ENCODE measurements around the gene CLEC2L.

The CLEC2L gene

DNA sequence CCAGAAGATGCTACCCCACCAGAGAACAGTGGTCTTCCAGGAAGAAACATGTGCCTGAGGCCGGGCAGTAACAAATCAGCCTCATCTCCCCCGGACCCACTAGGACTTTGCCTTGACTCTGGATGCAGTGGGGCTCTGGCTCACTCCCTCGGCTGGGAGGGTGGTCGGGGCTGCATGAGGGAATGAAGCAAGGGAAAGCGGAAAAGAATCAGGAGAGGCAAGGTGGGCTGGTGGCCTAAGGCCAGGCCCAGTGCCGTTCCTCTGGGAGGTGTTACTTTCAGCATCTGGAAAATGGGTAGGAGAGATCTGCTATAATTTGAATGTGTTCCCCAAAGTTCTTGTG lies 51.8 kb downstream of the CLEC2L start:
- no peak for DNase-seq (ENCODE audit: low spot score)

- no peak for DNase-seq (ENCODE audit: low spot score)
Measured at GRCh38 chr7:139576179-139576973, 52.9 kb downstream of the CLEC2L start.

GRCh38 chr7:139580435-139580834 lies 57.0 kb downstream of the CLEC2L start:
- DNase-seq (ENCODE audit: low spot score) = no peak

DNA sequence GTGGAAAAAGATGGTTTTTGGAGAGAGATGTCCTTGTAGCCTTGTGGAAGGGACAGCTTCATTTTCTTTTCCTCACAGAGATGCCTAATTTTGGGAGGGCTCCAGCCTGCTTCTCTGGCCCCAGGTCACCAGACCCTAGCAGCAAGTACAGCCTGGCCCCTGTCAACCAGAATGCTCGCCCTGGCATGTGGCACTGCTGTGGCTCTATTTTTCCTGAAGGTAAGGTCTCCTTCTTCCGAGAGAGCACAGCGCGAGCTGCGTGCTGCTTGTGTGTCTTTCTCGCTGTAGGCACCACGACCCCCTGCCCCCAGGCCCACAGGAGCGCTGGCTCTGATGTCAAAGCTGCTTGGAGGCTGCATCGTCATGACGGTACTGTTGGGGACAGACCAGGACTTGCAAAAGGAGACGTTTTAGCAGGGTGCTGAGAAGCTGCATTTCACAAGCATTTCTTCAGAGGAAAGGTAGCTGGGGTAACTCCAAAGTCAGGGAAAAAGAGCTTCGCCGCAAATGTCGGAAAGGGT lies 58.7 kb downstream of the CLEC2L start:
- DNase-seq (ENCODE audit: low spot score) = no peak

DNA sequence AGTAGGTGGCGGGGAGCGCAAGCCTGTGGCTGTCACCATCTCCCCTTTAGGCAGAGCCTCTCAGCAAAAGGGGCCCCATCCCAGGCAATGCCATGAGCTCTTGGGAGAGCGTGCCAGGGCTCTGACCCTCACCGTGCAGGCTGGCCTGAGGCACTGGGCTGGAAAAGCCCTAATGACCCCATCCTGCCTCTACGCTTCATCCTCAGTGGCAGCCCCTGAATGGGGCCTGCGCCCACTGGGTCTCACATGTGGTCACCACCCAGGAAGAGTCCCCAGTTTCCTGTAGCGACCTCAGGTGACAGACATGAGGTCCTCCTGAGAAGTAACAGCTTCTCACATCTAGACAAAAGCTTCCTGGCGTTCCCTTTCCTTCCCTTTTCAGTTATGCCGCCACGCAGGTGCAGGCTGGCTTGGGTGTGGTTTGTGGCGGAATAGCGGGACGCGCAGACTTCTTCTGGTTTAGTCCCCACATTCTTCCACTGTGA lies 59.2 kb downstream of the CLEC2L start:
- no peak for DNase-seq (ENCODE audit: low spot score)

DNA sequence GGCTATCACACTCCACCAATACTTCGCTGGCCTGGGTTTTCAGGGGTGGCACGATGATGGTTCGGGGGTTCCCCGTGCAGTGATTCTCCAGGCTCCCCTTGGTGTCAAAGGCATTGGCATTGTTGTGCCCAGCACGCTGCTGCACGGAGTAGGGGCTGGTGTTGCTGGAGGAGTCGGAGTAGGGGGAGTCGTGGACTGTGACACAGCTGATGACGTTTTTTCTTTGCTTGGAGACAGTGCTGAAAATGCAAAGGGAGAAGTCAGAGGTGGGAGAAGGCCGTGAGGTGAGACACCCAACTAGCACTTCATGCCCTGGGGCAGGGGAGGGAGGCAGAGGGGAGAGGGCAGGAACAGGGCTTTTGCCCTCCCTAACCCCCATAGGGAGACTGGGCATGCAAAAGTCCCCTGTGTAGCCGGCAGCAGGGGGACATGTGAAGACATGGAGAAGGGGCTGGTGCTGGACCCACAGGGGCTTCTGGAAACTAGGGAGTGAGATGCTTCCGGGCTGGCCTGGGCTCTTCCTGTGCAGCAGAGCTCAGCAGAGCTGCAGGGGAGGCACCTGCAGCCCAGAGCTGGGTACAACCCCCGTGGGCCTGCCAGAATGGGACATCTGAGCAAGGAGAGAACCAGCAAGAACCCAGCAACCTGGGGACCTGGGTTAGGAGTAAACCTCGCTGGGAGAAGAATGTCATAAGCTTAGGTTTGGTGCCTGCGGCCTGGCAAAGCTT lies 60.5 kb downstream of the CLEC2L start:
- no peak for DNase-seq (ENCODE audit: low spot score)

DNA sequence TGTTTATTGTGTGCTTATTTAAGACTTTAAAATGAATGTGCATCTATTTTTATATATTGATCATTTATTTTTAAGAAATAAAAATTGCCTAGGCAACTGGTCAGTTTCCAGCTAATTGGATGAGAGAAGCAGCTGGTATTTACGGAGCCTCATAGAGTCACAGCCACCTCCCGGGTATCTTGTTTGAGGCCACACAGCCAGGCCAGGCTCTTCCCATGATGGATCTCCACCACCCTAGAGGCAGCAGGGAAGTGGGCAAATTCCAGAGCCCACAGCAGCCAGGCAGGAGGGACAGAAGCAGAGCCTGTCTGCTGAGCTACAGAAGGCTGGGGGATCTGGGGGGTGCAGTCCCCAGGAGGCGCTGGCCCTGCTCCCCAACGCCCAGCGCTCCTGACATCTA lies 61.6 kb downstream of the CLEC2L start:
- DNase-seq (ENCODE audit: low spot score) = no peak

DNA sequence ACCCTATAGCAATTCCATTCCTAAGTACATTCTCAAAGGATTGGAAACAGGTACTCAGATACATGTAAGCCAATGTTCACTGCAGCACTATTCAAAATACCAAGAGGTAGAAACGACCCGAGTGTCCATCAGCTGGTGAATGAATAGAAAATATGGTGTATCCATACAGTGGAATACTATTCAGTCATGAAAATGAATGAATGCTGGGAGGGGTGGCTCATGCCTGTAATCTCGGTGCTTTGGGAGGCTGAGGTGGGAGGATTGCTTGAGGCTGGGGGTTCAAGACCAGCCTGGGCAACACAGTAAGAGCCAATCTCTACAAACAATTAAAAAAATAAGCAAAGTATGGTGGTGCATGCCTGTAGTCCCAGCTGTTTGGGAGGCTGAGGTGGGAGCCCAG lies 62.8 kb downstream of the CLEC2L start:
- no peak for DNase-seq (ENCODE audit: low spot score)

- DNase-seq (ENCODE audit: low spot score) = no peak
Measured at GRCh38 chr7:139587535-139587934, 64.0 kb downstream of the CLEC2L start.

DNA sequence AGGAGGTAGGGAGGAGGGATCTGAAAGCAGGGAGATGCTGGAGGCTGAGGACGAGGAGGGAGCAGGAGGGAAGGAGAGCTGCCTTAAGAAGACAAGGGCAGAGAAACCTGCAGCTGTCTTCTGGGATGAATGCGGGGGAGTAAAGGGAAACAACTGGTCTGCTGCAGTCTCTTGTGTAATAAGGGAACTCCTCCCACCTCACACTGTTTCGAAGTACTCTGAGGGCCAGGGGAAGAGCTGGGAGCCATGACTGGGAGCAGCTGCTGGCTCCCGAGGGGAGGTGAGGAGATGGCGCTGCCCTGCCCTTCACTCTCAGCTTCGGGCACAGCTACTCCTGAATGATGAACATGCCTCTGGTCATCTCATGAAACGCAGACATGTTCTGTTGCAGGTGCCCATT lies 65.1 kb downstream of the CLEC2L start:
- DNase-seq (ENCODE audit: low spot score) = no peak

DNA sequence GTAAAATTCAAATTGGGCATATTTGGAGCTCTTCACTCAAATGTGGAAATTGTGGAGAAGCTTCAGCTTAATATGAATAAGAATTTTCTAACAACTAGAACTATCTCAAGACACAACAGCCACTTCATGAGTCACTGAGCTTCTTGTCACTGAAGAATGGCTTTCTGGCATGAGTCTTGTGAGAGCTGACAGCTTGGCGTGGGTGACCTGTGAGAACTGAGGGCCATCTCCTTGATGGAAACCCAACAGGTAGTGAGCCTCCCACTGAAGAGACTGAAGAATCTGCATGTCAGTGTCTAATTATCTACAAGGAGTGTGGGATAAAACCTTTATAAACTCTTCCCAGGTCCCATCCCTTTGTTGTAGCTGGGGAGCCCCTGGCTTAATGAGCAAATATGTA lies 66.0 kb downstream of the CLEC2L start:
- no peak for DNase-seq (ENCODE audit: low spot score)

DNA sequence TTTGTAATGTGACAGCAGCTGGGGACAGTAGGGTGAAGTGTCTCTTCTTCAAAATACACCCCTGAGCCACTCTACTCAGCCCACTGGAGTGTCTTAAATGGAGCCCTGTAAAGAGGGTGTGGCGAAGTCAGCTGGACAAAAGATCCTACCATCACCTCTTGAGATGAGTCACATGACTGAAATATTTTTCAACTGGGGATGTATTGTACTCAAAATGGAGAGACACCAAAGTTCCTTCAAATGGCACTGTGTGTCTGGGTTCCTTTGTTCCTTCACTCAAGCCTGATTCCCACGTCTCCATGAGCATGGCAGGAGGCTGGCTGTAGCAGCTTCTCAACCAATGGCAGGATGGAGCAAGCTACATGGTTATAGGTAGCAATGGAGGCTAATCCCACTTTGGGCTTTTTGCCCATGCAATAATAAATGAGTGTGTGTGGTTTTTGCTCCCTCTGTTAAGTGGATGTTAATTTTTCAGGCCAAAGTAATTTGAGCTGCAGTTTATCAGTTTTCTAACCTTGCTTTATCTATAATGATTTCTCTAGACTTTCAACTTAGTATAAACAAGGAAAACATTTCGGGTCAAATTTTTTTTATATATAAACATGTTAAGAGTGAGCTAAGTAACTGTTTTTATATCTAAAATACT lies 68.2 kb downstream of the CLEC2L start:
- no peak for DNase-seq (ENCODE audit: low spot score)

DNA sequence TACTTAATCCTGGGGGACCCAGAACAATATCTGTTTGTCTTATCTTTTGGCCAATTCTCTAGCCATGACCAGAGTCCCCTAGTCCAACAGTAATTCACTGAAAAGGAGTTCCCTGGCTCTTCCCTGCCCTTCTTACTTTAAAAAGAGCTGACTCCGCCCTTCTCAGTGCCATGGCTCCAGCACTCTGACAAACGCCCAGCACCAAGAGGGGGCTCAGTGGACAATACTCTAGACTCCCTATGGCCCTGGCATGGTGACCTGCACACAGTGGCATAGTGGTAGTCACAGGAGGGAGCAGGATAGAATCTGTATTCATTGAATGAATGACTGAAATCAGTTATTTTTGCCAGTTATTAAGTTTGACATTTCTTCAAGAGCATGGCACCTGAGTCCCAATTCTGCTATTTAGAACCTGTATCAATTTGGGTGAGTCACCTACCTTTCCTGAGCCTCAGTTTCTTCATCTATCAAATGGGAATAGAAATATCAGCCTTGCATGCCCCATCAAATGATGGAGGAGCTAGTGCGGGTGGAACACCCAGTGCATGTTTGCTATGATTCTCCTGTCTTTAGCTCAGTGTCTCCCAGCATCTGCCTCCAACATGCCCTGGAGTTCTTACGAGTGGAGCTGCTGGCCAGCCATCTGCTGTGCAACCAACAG lies 69.4 kb downstream of the CLEC2L start:
- no peak for DNase-seq (ENCODE audit: low spot score)

DNA sequence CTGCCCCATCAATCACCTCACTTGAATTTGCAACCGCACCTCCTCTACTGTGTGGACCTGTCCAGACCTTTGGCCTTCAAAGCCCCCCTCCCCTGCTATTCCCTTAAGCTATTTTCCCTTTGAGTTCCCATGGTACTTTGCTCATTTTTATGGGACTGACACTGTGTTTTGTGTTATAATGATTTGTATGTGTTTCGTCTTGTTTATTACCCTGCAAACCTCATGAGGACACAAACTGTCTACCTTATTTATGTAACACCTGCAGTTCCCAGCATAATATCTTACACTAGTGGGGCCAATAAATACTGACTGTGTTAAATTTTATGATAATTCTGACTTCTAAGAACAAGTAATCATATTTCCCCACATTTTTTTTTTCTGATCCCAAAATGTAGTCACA lies 70.6 kb downstream of the CLEC2L start:
- DNase-seq (ENCODE audit: low spot score) = no peak
